AG09309 (cell line): ENCODE measurements around the gene INTS11.

Experiments
- DNase-seq: peaks from one replicate; pipeline ENCODE4 v3.0.0-alpha.2; 2010; ENCODE audit warnings: low read depth
- H3K4me3 ChIP-seq: 2 replicates; pipeline ENCODE4 v1.5.1; 2011; ENCODE audit warnings: mild to moderate bottlenecking, low read depth, low read length, moderate library complexity; ENCODE audit not compliant: control insufficient read depth
- TF ChIP-seq, protein P1 (sequence below): IDR thresholded peaks from 2 replicates; pipeline ENCODE4 v1.5.1; 2011; ENCODE audit warnings: mild to moderate bottlenecking, low read depth, low read length, inconsistent platforms; ENCODE audit not compliant: insufficient read depth, control insufficient read depth; ENCODE audit errors: missing control alignments

Gene INTS11

GRCh38 chr1:1275836-1276235, 48.6 kb downstream of the INTS11 start:
- H3K4me3 ChIP-seq = no peak overlapping the region
- TF ChIP-seq, protein P1, sequence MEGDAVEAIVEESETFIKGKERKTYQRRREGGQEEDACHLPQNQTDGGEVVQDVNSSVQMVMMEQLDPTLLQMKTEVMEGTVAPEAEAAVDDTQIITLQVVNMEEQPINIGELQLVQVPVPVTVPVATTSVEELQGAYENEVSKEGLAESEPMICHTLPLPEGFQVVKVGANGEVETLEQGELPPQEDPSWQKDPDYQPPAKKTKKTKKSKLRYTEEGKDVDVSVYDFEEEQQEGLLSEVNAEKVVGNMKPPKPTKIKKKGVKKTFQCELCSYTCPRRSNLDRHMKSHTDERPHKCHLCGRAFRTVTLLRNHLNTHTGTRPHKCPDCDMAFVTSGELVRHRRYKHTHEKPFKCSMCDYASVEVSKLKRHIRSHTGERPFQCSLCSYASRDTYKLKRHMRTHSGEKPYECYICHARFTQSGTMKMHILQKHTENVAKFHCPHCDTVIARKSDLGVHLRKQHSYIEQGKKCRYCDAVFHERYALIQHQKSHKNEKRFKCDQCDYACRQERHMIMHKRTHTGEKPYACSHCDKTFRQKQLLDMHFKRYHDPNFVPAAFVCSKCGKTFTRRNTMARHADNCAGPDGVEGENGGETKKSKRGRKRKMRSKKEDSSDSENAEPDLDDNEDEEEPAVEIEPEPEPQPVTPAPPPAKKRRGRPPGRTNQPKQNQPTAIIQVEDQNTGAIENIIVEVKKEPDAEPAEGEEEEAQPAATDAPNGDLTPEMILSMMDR = no peak
- no peak for DNase-seq

DNA sequence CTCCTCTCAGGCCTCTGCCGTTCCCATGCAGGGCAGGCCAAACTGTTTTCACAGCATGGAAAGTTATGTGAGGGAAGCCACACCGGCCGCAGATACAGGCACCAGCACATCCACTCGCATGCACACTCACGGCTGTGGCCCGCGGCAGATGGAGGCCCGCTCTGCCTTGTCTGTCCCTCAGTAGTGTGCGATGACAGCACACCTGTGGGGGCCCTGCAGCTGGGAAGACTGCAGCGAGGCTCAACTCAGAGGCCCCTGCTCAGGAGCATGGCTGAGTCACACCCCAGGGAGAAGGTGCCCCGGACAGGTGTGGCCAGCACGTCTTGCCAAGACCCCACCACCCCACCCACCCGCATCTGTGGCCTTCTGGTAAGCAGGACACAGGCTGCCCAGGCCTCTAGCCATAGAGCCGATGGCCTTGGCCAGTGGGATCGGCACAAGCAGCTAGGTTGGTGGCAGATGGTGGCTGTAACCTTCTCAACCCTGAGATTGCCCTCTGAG, 49.5 kb downstream of the INTS11 start:
- no peak for DNase-seq
- TF ChIP-seq, protein P1 = no peak
- peak overlapping the region; percentile 54; the same call in 1 of the 2 replicates for H3K4me3 ChIP-seq

DNA sequence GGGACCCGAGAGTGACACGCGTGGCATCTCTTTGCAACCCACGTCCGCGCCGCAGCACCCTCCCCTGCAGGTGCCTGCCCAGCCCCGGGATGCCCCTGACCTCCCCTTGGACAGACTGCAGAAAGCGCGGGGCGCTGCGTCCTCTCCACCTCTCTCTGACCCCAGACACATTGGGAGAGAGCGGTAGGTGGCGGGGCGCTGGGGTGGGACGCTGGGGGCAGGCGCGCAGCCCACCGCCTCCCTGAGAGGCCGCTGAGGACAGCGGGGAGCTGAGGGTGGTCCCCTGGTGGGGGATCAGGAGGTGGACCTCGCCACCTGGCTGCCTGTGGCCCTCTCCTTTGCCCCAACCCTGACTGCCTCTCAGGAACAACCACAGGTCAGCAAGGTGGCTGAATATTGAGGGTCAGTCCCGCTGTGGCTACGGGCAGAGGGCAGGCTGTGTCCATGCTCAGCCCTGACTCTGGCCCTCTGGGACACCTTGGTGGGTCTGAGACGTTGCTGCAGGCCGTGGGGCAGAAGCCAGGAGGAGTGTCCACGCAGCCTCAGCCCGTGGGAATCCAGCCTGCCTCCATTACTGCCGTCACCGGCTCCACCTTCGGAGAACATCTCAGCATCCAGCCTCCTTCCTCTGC, 50.0 kb downstream of the INTS11 start:
- DNase-seq = no peak
- H3K4me3 ChIP-seq = peak overlapping the region; percentile 54
- TF ChIP-seq, protein P1 = no peak

DNA sequence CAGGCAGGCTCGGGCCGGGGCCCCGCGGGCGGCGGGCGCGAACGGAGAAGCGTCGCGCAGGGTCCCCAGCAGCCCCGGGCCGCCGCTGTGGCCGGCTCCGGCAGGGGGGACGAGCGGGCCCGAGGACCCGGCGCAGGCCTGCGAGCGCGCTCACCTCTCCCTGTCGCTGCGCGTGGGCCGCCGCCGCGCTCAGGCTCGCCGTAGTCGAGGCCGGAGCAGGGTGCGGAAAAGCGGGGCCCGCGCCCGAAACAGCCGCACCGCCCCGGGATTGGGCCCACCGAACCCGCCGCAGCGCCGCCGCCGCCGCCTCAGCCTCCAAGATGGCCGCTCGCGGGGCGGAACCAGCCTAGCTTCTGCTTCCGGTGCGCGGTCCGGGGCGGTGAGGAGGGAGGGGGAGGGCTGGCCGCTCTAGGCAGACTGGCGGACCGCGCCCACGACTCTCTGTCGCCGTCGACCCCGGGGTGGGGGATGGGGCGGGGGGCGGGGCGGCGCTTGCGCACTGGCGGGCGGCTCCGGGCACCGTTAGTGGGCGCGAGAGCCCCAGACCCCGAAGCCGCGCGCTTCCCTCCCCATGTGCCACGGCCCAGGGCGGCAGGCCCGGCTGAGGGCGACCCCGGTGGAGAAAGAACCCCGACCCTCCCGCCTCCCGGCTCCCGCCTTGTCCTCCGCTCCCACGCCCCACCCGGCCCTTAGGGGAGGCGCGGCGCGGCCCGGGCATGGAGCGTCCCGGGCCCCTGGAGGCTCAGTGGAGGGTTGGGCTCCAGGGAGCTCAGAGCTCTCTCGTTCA, 50.8 kb downstream of the INTS11 start, which contains the start of gene UBE2J2:
TSS of gene UBE2J2 (minus strand) at position 343 of the 787 bp plus-strand sequence. CDS start 5,862 bp downstream, outside the sequence.
- H3K4me3 ChIP-seq = peak within 1 kb of the TSS; percentile 83
- peak; percentile 70 for DNase-seq
- TF ChIP-seq, protein P1 = no peak

DNA sequence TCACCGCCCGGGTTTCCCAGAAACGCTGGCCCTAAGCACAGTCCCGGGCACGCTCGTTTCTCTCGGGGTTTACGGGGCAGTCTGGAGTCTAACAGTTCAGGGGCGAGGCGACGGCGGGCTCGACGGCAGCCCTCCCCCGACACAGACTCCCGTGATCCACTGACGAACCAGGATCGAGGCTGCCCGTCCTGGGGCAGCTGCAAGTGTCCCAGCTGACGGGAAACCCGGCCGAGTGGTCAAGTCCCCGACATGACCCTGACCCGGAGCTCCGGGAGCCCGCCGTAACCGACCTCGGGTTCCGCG, 51.3 kb downstream of the INTS11 start:
- peak overlapping the region; percentile 83 for H3K4me3 ChIP-seq
- DNase-seq = no peak
- TF ChIP-seq, protein P1 = no peak

- TF ChIP-seq, protein P1 = no peak
- DNase-seq = no peak
- peak overlapping the region; percentile 83 for H3K4me3 ChIP-seq
These were observed 51.9 kb downstream of the INTS11 start for GRCh38 chr1:1272341-1273208.
